22Rv1 (cell line): ENCODE results near the gene KIAA0825.

Experiments
- CTCF ChIP-seq: fragments of 450-650 bp; IDR thresholded peaks from 2 replicates; pipeline ENCODE4 v1.5.1; 2017; ENCODE audit warnings: mild to moderate bottlenecking
- ZFX ChIP-seq: fragments of 450-650 bp; IDR thresholded peaks from 2 replicates; pipeline ENCODE4 v1.6.1; 2017; ENCODE audit warnings: antibody characterized with exemption, borderline replicate concordance

- TF ChIP-seq CTCF (no peak), ZFX (no peak)
Measured at GRCh38 chr5:94366811-94367210, 251.6 kb downstream of the KIAA0825 start.
